Endothelial cell (in vitro differentiated cells): Measurements from ENCODE around the gene VAV2. TPM values are rescaled to one million over a fixed set of nuclear protein-coding genes. Genes with fewer than 3 reads are reported as not detected.

Experiments used
- DNase-seq: peaks from one replicate; pipeline ENCODE4 v3.0.0; 2021; ENCODE audit warnings: low spot score
- H3K27ac Mint-ChIP-seq: one replicate; pipeline ENCODE4 v1.8.0; 2021; ENCODE audit warnings: mixed read lengths, inconsistent platforms; ENCODE audit not compliant: unreplicated experiment
- H3K27me3 Mint-ChIP-seq: one replicate; pipeline ENCODE4 v1.8.0; 2021; ENCODE audit warnings: mild to moderate bottlenecking, moderate library complexity, mixed read lengths, inconsistent platforms; ENCODE audit not compliant: unreplicated experiment
- H3K36me3 Mint-ChIP-seq: one replicate; pipeline ENCODE4 v1.8.0; 2021; ENCODE audit warnings: mild to moderate bottlenecking, low read depth, mixed read lengths, inconsistent platforms; ENCODE audit not compliant: unreplicated experiment
- H3K4me1 Mint-ChIP-seq: one replicate; pipeline ENCODE4 v1.8.0; 2021; ENCODE audit warnings: mild to moderate bottlenecking, mixed read lengths, inconsistent platforms; ENCODE audit not compliant: unreplicated experiment
- H3K4me3 Mint-ChIP-seq: one replicate; pipeline ENCODE4 v1.8.0; 2021; ENCODE audit warnings: mild to moderate bottlenecking, mixed read lengths, inconsistent platforms; ENCODE audit not compliant: unreplicated experiment
- H3K9me3 Mint-ChIP-seq: one replicate; pipeline ENCODE4 v1.8.0; 2021; ENCODE audit warnings: mixed read lengths, inconsistent platforms; ENCODE audit not compliant: unreplicated experiment
- total RNA-seq: library from RNA; stranded (reverse); fragmentation: NEBNext Ultra II Directional; extraction: Animal tissue kit (Norgen Biotek cat#: 25700); gene quantifications from one replicate; pipeline ENCODE4 v1.2.1, GENCODE V29; 2021; ENCODE audit not compliant: unreplicated experiment
- TF ChIP-seq, protein P1 (sequence below): fragments of 200-600 bp; sonication (generic); IDR thresholded peaks from one replicate; pipeline ENCODE4 v1.5.0; 2021; ENCODE audit warnings: antibody characterized with exemption; ENCODE audit not compliant: unreplicated experiment

Gene VAV2
- total RNA-seq, 1 donor from 2014 or later: 27.2 TPM

DNA sequence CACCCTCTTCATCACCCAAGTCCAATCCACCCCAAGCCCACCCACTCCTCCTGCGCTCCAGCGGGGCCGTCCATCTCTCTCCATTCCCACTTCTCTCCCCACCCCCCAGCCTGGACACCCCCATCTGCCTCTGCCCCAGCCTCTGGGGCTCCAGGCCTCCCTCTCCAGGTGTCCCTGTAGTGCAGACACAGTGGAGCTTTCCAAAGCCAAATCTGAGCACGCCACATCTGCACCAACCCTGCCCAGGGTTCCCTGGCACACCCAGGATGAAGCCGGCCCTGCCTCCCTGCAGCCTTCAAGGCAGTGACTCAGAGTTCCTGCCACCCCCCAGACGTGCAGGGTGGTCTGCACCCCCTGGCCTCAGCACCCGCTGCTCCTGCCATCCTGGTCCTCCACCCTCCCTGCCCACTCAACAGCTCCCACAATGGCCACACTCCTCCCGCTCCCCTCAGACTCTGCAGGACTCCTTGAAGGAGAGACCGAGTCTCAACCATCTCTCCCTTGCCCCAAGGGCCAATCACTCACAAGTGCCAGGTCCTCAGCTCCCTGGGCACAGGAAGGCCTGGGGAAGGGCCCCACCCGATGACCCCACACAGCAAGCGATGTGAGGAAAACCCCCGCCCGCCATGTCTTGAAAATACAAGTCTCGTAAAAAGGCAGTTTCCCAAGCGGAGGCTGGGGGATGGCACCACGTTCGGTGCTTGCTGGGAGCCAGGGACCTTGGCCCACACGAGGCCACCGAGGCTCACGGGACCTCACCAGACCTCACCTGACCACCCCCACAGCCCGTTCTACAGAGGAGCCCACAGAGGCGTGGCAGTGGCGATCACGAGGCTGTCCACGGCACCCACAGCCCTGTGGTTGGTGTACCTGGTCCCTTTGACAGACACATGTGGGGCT is 22.2 kb downstream of the VAV2 start:
- H3K4me3 Mint-ChIP-seq: no peak overlapping the region
- peak overlapping the region; percentile 48 for H3K27ac Mint-ChIP-seq
- no peaks in the 10 kb centered on the region for H3K9me3 Mint-ChIP-seq
- H3K36me3 Mint-ChIP-seq: no peaks in the 10 kb centered on the region
- DNase-seq: no peak
- TF ChIP-seq, protein P1, sequence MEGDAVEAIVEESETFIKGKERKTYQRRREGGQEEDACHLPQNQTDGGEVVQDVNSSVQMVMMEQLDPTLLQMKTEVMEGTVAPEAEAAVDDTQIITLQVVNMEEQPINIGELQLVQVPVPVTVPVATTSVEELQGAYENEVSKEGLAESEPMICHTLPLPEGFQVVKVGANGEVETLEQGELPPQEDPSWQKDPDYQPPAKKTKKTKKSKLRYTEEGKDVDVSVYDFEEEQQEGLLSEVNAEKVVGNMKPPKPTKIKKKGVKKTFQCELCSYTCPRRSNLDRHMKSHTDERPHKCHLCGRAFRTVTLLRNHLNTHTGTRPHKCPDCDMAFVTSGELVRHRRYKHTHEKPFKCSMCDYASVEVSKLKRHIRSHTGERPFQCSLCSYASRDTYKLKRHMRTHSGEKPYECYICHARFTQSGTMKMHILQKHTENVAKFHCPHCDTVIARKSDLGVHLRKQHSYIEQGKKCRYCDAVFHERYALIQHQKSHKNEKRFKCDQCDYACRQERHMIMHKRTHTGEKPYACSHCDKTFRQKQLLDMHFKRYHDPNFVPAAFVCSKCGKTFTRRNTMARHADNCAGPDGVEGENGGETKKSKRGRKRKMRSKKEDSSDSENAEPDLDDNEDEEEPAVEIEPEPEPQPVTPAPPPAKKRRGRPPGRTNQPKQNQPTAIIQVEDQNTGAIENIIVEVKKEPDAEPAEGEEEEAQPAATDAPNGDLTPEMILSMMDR: no peak
- peaks cover 16% of the 10 kb centered on the region for H3K4me1 Mint-ChIP-seq
- peaks cover 3% of the 10 kb centered on the region for H3K27me3 Mint-ChIP-seq

DNA sequence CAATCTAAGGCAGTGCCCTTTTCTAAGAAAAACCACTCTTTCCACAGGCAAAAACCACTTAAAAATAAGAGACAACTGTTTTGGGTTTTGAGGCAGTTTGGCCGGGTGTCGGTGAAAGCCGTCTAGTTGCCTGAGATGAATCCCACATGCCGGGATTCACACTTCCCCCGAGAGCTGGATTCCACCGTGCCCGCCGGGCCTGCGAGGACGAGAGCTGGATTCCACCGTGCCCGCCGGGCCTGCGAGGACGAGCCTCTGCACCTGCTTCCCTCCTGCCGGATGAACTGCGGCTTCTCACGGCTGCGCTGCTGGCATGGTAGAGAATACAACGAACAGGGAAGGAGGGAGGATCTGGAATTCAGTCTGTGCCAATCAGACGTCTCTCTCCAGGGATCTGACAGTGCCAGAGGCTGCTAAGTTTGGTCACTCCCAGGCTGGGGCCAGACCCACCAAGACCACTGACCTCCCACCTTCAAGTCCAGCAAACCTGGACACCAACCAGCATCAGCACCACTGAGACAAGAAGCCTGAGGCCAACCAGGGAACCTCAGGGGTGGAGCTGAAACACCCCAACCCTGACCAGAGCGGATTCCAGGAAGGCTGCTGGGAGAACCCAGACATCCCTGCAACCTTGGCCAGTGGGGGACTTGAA is 23.0 kb downstream of the VAV2 start:
- H3K27ac Mint-ChIP-seq: peak overlapping the region; percentile 48
- H3K36me3 Mint-ChIP-seq: no peaks in the 10 kb centered on the region

GRCh38 chr9:133968428-133968827 is 23.7 kb downstream of the VAV2 start:
- H3K27ac Mint-ChIP-seq: no peak overlapping the region
- no peaks in the 10 kb centered on the region for H3K9me3 Mint-ChIP-seq
- H3K36me3 Mint-ChIP-seq: no peaks in the 10 kb centered on the region
- H3K4me1 Mint-ChIP-seq: peaks cover 5% of the 10 kb centered on the region
- H3K4me3 Mint-ChIP-seq: no peak overlapping the region
- peaks cover 2% of the 10 kb centered on the region for H3K27me3 Mint-ChIP-seq
- DNase-seq: no peak
- TF ChIP-seq, protein P1: no peak

More for the DNA sequence above, 23.0 kb downstream of the VAV2 start:
- TF ChIP-seq, protein P1: no peak
- Mint-ChIP-seq H3K27me3 (peaks cover 3% of the 10 kb centered on the region), H3K9me3 (no peaks in the 10 kb centered on the region), H3K4me1 (peaks cover 9% of the 10 kb centered on the region), H3K4me3 (no peak overlapping the region)
- no peak for DNase-seq

DNA sequence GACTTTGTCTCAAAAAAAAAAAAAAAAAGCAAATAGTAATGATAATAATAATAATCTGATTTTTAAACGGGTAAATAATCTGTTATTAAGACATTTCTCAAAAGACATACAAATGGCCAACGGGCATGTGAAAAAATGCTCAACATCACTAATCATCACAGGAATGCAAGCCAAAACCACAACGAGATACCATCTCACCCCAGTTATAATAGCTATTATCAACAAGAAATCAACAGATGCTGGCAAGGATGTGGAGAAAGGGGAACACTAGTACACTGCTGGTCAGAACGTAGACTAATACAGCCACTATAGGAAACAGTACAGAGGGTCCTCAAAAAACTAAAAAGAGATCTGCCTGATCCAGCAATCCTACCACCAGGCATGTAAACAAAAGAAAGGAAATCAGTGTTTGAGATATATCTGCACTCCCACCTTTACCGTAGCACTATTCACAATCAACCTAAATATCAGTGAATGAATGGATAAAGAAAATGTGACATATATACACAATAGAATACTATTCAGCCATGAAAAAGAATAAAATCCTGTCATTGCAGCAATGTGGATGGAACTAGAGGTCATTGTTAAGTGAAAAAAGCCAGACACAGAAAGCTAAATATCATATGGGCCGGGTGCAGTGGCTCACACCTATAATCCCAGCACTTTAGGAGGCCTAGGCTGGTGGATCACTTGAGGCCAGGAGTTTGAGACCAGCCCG is 24.9 kb downstream of the VAV2 start:
- Mint-ChIP-seq H3K27ac (no peak overlapping the region), H3K9me3 (no peaks in the 10 kb centered on the region), H3K4me3 (no peak overlapping the region), H3K4me1 (no peaks in the 10 kb centered on the region), H3K36me3 (peaks cover 5% of the 10 kb centered on the region), H3K27me3 (no peaks in the 10 kb centered on the region)
- TF ChIP-seq, protein P1: no peak
- no peak for DNase-seq
